DMS79 (cell line): ENCODE measurements around the gene CLEC3A.
"Not testable (repeated sequence)": the region's sequence is repeated elsewhere in the genome, so short reads cannot be mapped to it uniquely, and the experiment has no call there.

ENCODE experiments used
- DNase-seq: peaks from one replicate; lab custom pipeline; 2025; lab: John Stamatoyannopoulos, UW

CLEC3A gene

DNA sequence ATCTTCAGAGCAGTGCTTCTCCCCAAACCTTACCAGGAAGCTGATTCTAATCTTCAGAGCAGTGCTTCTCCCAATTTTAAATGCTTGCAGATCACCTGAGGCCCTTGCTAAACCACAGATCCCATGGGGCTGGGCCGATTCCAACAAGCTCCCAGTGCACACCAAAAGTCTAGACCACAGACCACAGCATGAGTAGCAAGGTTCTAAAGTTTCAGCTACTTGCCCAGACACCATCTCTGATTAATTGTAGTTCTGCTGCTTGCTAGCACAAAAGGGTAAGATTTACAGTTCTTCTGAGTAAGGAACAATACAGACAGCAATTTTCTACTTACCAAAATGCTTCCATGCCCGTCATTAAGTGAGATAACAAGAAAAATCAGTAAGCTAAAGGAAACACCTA lies 12.2 kb downstream of the CLEC3A start:
- DNase-seq = peak; percentile 28

DNA sequence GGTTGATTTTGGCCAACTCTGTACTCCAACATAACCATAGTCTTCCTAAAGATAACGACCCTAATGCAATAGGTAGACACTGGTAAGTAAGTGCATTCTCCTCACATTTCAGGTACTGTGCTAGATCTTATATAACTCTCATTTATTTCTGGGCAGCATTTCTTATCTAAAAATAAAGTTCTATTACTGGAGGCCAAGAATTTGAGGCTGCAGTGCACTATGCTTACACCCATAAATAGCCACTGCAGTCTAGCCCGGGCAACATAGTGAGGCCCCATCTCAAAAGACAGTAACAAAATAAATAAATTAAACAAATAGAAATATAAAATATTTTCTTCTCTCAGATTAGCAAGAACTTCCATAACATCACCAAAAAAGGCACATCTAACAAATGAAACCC lies 12.7 kb downstream of the CLEC3A start:
- no peak for DNase-seq

DNA sequence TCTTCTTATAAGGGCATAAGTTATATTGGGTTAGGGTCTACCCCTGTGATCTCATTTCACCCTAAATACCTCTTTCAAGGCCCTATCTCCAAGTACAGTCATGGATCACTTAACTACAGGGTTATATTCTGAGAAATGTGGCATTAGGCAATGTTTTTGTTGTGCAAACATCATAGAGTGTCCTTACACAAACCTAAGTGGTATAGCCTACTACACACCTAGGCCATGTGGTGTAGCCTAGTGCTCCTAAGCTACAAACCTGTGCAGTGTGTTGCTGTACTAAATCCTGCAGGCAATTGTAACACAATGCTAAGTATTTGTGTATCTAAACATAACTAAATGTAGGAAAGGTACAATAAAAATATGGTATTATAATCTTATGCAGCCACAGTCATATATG lies 18.0 kb downstream of the CLEC3A start:
- no peak for DNase-seq

DNA sequence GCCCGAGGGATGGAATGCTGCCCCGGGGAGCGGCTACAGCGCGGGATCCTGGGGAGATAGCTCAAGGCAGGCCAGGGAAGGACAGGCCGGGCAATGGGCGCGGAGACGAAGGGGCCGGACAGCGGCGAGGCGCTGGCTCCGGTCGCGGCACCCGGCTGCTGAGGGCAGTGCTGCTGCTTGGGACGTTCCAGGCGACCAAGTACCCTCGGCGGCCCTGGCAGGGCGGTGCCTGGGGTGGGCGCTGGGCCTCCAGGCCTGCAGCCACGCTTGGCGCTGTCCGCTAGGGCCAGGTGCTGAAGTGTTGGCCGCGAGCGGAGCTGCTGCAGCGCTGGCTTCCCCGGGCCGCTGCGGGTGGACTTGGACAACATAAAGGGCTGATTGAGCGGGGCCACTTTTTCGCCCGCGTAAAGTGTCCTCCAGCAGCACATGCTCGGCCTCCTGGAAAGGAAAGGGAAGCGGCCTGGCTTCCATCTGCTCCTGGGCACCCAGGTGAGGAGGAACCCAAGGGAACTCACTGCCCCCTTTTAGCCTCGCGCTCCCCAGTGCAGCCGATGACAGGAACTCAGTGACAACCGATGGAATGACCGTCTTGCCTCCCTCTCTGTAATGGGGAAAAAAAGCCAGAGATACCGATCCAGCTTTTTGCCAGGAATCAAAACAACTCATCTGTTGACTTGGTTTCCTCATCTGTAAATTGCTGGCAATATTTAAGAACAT lies 23.7 kb downstream of the CLEC3A start:
- DNase-seq = no peak

DNA sequence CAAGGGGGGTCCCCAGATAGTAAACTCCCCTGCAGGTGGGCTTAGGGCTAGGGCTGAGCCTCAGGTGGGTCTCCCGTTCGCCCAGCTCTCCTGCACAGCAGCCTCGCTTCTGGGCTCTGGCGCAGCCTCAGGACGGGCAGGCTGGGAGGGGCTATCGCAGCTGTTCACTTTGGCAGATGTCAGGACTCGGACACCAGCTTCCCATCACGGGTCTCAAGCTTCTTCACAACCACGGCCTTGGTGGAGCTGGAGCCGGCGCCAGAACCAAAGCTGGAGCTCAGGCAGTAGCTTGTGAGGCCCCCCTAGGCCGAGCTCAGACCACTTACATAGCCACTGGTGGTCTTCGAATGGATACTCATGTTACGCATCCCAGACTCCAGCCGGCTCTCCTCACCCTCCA lies 26.0 kb downstream of the CLEC3A start:
- DNase-seq = no peak

DNA sequence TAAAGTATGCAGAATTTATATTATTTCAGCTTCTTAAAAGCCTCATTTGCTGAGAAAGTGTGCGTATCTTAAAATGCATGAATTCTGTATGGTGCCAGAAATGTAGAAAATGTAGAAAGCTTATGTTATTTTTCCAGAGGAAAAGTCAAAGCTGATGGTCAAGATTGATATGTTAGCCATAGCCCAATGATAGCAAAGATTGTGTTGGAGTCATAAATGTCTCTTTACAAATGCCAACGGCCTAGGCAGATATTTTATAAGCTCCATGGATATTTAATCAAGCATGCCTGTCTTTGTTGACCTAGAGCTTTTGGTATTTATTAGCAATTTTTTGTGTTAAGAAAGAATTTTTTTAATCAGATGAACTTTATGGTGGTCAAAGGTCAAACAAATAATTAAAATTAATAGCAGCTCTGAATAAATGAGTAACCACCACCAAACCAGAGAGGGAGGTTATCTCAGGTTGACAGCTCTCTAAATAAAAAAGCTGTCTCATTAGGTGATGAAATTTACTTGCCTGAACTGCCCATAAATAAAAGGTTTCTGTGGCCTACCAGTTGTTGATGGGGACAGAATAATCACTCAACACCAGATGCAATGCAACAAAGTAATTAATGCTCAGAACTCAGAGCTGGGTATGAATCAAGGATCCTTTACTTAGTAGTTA lies 28.5 kb downstream of the CLEC3A start:
- DNase-seq = no peak

DNA sequence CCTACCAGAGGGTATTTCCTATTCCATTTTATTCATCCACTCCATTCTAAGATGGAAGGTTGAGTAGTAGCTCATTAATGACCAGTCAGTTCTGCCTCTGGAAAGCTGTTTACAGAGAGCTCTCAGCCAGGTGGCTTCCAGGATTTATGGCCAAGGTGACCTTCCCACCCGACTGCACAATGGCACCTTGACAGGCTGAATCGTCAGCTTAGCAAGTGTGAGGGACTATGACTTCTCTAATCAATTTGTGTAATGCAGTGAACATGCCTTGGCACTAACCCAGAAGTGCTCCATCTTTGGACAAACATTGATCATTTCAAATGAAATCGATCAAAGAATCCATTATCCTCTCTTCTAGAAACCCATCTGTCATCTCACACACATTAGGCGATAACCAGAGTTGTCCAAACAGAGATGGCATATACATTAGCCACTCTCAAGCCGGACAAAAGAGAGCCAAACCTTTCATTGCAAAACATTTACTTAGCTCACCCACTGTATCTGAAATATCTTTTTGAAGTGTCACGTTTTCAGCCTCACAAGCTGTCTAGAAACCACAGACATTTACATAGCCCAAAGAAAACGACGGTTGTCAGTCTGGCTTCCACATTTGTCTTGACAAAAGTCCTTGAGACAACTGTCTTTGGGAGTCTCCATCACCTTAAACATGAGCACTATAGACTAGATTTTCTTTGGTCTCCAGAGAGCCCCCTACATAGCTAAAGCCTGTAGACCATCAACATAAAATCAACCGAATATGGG lies 35.6 kb downstream of the CLEC3A start:
- DNase-seq = peak; percentile 2

DNA sequence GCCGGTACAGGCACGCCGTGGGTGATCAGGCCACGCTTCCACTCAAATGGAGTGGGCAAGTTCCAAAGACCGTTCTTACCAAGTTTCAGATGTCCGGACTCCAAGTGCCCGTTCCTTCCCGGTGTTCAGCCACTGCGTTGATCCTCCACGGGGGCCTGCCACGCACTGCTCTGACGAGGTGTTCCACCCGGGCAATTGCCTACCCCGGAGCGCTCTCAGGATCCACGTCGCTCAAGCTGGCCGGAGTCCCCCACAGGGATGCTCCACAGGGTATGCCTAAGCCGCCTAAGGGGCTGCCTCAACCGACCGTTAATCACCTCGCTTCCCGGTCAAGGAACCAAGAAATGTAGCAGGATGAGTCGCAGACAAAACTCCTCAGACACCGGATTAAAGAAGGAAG lies 37.5 kb downstream of the CLEC3A start:
- not testable (repeated sequence) for DNase-seq

DNA sequence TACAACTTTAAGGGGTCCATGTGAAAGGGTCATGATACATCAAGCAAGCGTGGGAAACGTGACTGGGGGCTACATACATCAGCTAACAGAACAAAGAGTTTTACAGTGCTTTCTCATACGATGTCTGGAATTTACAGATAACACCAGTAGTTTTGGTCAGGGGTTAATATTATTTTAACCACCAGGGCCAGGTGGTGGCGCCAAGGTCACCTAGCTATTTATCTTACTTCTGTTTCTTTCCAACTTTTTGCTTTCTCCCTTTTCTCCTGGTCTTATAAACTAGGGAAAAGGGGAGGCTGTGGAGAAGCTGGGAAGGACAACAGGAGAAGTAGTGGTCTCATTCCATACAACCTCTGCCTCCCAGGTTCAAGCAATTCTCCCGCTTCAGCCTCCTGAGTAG lies 37.9 kb downstream of the CLEC3A start:
- no peak for DNase-seq

DNA sequence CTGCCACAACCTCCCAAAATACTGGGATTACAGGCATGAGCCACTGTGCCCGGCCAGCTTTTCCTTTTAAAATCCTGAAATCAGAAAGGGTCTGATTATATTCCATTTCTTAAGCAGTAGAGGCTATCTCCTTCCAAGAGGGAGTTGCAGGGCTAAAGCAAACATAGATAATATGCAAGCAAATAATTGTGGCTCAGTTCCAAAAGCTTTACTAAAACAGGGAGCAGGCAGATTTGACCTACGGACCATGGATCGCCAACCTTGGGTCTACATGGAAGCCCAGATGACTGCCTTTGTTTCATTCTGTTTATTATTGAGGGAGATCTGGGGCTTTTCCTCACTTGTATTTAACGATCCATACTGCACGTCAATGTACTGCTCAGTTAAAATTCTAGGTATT lies 38.5 kb downstream of the CLEC3A start:
- DNase-seq = no peak

DNA sequence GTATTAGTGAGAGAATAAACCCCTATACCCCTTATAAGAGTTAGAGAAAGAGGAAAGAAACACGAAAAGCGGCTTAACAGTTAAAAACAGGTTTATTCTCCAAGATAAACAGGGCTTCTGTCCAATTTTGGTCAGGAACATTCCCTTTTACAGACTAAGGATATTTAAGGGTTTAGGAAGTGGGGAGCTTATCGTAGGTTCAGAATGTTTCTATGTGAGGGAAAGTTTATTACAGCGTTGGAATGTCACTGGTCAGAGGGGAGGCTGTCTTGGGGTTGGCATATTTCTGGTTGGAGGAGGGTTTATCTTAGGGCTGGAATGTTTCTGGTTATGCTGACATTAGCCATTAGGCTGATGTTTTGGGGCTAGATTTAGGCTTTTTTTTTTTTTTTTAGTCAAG lies 43.0 kb downstream of the CLEC3A start:
- no peak for DNase-seq

DNA sequence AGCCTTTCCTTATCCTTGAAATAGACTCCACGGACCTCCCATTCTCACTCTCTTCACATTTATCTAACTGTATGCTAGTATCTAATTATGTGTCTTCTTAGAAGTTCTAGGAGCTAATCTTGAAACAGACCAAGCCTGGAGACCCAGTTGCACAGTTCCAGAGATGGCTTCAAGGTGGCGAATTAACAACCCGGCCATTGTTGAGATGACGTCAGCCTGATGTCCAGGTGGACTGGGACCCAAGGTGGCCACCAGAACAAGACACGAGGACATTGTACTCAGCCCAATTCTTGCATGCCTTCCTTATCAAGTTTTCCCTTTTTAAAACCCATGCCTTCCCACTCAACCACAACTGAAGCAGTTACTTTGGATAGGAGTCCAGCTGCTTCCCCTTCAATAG lies 47.6 kb downstream of the CLEC3A start:
- DNase-seq = no peak

DNA sequence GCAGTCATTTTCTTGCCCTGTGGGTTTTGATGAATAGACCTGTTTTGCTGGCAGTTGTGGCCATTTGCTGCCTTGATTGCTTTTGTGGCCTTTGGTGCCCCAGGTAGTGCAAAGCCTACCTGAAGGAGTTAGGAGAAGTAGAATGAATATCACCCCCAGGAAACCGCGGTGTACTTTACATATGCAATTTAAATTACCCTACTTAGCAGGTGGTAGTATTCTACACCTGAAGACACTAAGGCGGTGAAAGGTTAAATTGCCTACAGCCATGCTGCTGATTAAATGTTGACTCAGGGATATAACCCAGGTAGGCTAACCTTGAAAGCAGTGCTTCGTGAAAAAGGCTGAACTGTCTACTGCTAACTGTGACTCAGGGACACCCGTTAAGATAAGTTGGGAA lies 49.9 kb downstream of the CLEC3A start:
- no peak for DNase-seq

DNA sequence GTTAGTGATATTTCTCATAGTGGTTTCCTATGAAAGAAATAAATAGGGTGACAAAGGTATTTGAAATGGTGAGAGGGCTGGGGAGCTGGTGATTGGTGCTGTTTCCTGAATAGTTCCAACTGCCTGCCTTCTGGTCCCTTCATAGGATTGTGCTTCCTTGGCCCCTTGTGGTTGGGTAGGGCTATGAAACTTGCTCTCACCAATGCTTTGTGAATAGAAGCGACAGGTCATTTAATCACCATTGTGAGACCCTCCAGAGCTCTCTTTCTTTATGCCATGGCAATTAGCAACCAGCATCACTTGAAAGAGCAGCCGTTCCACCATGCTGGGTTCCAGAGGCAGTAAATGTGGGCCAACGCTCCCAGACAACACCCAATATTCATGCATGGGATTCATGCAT lies 53.5 kb downstream of the CLEC3A start:
- DNase-seq = no peak

DNA sequence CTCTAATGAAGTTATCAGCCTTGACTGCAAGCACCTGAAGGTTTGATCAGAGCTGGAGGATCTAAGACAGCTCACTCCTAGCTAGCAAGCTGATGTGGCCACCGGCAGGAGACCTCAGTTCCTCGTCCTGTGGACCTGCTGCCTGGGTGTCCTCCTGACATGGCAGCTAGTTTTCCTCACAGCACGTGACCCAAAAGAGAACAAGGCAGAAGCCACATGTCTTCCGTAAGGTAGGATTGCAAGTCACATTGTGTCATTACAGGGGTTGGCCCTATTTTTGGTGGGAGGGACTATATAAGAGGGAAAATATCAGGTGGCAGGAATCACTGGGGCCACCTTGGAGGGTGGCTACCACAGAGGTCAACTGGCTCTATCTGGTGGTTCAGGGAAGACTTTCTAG lies 59.0 kb downstream of the CLEC3A start:
- no peak for DNase-seq
